H1 (cell line): Measurements from ENCODE around the gene CAPS. TPM values are rescaled to one million over a fixed set of nuclear protein-coding genes. Genes with fewer than 3 reads are reported as not detected.

Experiments used
- CTBP2 ChIP-seq: IDR thresholded peaks from 2 replicates; pipeline ENCODE4 v1.7.0; 2011; ENCODE audit warnings: borderline replicate concordance, mild to moderate bottlenecking, moderate library complexity, mixed read lengths, low read length; ENCODE audit not compliant: insufficient read depth, insufficient read length
- GABPA ChIP-seq: IDR thresholded peaks from 2 replicates; pipeline ENCODE4 v1.6.1; 2011; ENCODE audit warnings: mild to moderate bottlenecking, low read length, moderate library complexity, borderline replicate concordance; ENCODE audit not compliant: insufficient read depth
- NANOG ChIP-seq: IDR thresholded peaks from 2 replicates; pipeline ENCODE4 v1.6.1; 2011; ENCODE audit warnings: low read length, low read depth, mild to moderate bottlenecking, inconsistent platforms; ENCODE audit not compliant: insufficient read depth, poor library complexity, severe bottlenecking
- POLR2A ChIP-seq, 2 experiments: IDR thresholded peaks; 1 replicate in 1 of 2; 2 replicates in 1 of 2; pipeline ENCODE4 v1.6.1; 2011; ENCODE audit warnings: low read depth in 2 of 2, low read length in 2 of 2, mild to moderate bottlenecking in 2 of 2; ENCODE audit errors: control extremely low read depth in 1 of 2
- SIN3A ChIP-seq, 2 experiments: IDR thresholded peaks in 1 of 2; conservative IDR thresholded peaks in 1 of 2; 2 replicates each; pipeline ENCODE4 v1.6.1; 2011 to 2012; ENCODE audit warnings: low read length in 2 of 2, improper control_type of control experiment in 1 of 2, low read depth in 1 of 2, mild to moderate bottlenecking in 1 of 2
- TAF1 ChIP-seq: IDR thresholded peaks from 2 replicates; pipeline ENCODE4 v1.6.1; 2011; ENCODE audit warnings: mild to moderate bottlenecking, low read depth, low read length
- polyA plus RNA-seq, 7 experiments: library from polyadenylated mRNA; depleted of rRNA in 3 of 7; stranded (reverse) in 5 of 7; unstranded in 2 of 7; fragments of >200 nt in 5 of 7; fragments of 200-250 nt in 2 of 7; gene quantifications; 1 replicate in 5 of 7; 2 replicates in 1 of 7; 4 replicates in 1 of 7; pipeline versions ENCODE4 v1.2.1 to v1.2.3, GENCODE V29; 2011 to 2013; ENCODE audit warnings: missing spikeins in 2 of 7, mixed read lengths in 2 of 7
- total RNA-seq: library from RNA; stranded (reverse); fragmentation: NEBNext Ultra II Directional; extraction: Animal tissue kit (Norgen Biotek cat#: 25700); gene quantifications from 2 replicates; pipeline ENCODE4 v1.2.1, GENCODE V29; 2021
- TF ChIP-seq, protein P1 (sequence below): fragments of 300-600 bp; sonication (generic); IDR thresholded peaks from 2 replicates; pipeline ENCODE4 v1.7.1; 2012; ENCODE audit warnings: low read length, moderate library complexity, mild to moderate bottlenecking, inconsistent platforms; ENCODE audit not compliant: insufficient replicate concordance

The CAPS gene
- total and polyA plus RNA-seq, 2 of the 8 experiments (the other 6 are each of a cell fraction or from before 2014, with no cell fraction given) = 2.1 to 2.4 TPM

DNA sequence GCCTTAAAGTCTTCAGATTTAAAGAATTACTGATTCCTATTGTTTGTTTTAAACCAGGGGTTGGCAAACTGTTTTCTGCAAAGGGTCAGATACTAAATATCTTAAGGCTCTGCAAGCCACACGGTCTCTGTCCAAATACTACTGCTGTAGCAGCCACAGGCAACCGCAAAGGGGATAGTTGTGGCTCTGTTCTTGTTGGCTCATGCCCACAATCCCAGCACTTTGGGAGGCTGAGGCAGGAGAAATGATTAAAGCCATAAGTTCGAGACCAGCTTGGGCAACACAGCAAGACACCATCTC is 41.5 kb downstream of the CAPS start (continued):
- TF ChIP-seq, protein P1, sequence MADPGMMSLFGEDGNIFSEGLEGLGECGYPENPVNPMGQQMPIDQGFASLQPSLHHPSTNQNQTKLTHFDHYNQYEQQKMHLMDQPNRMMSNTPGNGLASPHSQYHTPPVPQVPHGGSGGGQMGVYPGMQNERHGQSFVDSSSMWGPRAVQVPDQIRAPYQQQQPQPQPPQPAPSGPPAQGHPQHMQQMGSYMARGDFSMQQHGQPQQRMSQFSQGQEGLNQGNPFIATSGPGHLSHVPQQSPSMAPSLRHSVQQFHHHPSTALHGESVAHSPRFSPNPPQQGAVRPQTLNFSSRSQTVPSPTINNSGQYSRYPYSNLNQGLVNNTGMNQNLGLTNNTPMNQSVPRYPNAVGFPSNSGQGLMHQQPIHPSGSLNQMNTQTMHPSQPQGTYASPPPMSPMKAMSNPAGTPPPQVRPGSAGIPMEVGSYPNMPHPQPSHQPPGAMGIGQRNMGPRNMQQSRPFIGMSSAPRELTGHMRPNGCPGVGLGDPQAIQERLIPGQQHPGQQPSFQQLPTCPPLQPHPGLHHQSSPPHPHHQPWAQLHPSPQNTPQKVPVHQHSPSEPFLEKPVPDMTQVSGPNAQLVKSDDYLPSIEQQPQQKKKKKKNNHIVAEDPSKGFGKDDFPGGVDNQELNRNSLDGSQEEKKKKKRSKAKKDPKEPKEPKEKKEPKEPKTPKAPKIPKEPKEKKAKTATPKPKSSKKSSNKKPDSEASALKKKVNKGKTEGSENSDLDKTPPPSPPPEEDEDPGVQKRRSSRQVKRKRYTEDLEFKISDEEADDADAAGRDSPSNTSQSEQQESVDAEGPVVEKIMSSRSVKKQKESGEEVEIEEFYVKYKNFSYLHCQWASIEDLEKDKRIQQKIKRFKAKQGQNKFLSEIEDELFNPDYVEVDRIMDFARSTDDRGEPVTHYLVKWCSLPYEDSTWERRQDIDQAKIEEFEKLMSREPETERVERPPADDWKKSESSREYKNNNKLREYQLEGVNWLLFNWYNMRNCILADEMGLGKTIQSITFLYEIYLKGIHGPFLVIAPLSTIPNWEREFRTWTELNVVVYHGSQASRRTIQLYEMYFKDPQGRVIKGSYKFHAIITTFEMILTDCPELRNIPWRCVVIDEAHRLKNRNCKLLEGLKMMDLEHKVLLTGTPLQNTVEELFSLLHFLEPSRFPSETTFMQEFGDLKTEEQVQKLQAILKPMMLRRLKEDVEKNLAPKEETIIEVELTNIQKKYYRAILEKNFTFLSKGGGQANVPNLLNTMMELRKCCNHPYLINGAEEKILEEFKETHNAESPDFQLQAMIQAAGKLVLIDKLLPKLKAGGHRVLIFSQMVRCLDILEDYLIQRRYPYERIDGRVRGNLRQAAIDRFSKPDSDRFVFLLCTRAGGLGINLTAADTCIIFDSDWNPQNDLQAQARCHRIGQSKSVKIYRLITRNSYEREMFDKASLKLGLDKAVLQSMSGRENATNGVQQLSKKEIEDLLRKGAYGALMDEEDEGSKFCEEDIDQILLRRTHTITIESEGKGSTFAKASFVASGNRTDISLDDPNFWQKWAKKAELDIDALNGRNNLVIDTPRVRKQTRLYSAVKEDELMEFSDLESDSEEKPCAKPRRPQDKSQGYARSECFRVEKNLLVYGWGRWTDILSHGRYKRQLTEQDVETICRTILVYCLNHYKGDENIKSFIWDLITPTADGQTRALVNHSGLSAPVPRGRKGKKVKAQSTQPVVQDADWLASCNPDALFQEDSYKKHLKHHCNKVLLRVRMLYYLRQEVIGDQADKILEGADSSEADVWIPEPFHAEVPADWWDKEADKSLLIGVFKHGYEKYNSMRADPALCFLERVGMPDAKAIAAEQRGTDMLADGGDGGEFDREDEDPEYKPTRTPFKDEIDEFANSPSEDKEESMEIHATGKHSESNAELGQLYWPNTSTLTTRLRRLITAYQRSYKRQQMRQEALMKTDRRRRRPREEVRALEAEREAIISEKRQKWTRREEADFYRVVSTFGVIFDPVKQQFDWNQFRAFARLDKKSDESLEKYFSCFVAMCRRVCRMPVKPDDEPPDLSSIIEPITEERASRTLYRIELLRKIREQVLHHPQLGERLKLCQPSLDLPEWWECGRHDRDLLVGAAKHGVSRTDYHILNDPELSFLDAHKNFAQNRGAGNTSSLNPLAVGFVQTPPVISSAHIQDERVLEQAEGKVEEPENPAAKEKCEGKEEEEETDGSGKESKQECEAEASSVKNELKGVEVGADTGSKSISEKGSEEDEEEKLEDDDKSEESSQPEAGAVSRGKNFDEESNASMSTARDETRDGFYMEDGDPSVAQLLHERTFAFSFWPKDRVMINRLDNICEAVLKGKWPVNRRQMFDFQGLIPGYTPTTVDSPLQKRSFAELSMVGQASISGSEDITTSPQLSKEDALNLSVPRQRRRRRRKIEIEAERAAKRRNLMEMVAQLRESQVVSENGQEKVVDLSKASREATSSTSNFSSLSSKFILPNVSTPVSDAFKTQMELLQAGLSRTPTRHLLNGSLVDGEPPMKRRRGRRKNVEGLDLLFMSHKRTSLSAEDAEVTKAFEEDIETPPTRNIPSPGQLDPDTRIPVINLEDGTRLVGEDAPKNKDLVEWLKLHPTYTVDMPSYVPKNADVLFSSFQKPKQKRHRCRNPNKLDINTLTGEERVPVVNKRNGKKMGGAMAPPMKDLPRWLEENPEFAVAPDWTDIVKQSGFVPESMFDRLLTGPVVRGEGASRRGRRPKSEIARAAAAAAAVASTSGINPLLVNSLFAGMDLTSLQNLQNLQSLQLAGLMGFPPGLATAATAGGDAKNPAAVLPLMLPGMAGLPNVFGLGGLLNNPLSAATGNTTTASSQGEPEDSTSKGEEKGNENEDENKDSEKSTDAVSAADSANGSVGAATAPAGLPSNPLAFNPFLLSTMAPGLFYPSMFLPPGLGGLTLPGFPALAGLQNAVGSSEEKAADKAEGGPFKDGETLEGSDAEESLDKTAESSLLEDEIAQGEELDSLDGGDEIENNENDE = no peak
- no peak for TF ChIP-seq CTBP2
- no peak for TF ChIP-seq GABPA
- no peak for TF ChIP-seq NANOG
- TF ChIP-seq POLR2A (IDR thresholded peaks at IDR 0.05; ENCODE audit: control extremely low read depth in 1 of 2, low read depth in 2 of 2, low read length in 2 of 2) = no peak
- no peak for TF ChIP-seq TAF1
- TF ChIP-seq SIN3A (conservative IDR thresholded peaks at IDR 0.05 in 1 of 2, IDR thresholded peaks at IDR 0.05 in 1 of 2; ENCODE audit: low read depth in 1 of 2, low read length in 2 of 2) = no peak
